Ovary (tissue), 9 donors: ENCODE results near the gene SLTM. TPM values are rescaled to one million over a fixed set of nuclear protein-coding genes. Genes with fewer than 3 reads are reported as not detected.

Experiments
- DNase-seq, 5 donors: peaks; one replicate each; pipeline ENCODE4 v3.0.0-alpha.2; 2019 to 2020
- H3K27ac ChIP-seq, 2 donors: fragments of 200-600 bp; one replicate each; pipeline versions ENCODE4 v1.5.1 to v1.8.0; 2019 to 2022
- H3K27me3 ChIP-seq: fragments of 200-600 bp; one replicate; pipeline ENCODE4 v1.8.0; 2022
- H3K36me3 ChIP-seq: fragments of 200-600 bp; sonication (generic); one replicate; pipeline ENCODE4 v1.5.1; 2019
- H3K4me1 ChIP-seq: one replicate; pipeline ENCODE4 v1.8.1; 2013; ENCODE audit warnings: mild to moderate bottlenecking, moderate library complexity; ENCODE audit not compliant: insufficient read depth
- H3K4me3 ChIP-seq: fragments of 200-600 bp; sonication (generic); one replicate; pipeline ENCODE4 v1.5.1; 2017
- H3K9me3 ChIP-seq, 2 donors: fragments of 200-600 bp in 1 of 2; sonication (generic) in 1 of 2; one replicate each; pipeline versions ENCODE4 v1.5.1 to v1.8.1; 2013 to 2019; ENCODE audit warnings: mild to moderate bottlenecking in 1 of 2, moderate library complexity in 1 of 2
- CTCF ChIP-seq, 3 donors: fragments of 450-650 bp in 2 of 3; fragments of 200-600 bp in 1 of 3; IDR thresholded peaks; one replicate each; pipeline versions ENCODE4 v1.5.1 to v1.8.0; 2016 to 2022; ENCODE audit warnings: antibody characterized with exemption in 3 of 3, mild to moderate bottlenecking in 1 of 3
- EP300 ChIP-seq: sonication (generic); formaldehyde crosslinking; IDR thresholded peaks from one replicate; pipeline ENCODE4 v1.6.1; 2017; ENCODE audit warnings: antibody characterized with exemption
- POLR2A ChIP-seq: fragments of 450-650 bp; IDR thresholded peaks from one replicate; pipeline ENCODE4 v1.6.1; 2017; ENCODE audit warnings: antibody characterized with exemption, mild to moderate bottlenecking, moderate library complexity
- WGBS, 3 donors: extraction: QIAGEN DNeasy Blood & Tissue Kit in 1 of 3; methylation state at CpG; one replicate each; pipeline versions ENCODE4 v1.1.5 to v1.1.7; 2013 to 2017; 5-methylcytosine and 5-hydroxymethylcytosine counted together
- intact Hi-C, 4 donors: fragments of 100-400 bp; cut with DNase I; formaldehyde crosslinking; loops; one replicate each; pipeline versions ENCODE4 v1.11.0 to v1.15.1; 2022 to 2023
- polyA plus RNA-seq, 2 donors: library from polyadenylated mRNA; stranded (reverse); fragments of 200-250 nt in 1 of 2; fragments of 350-450 nt in 1 of 2; fragmentation: Illumina TruSeq in 1 of 2; extraction: RNeasy Lipid Tissue Mini Kit (QIAGEN cat#74804) in 1 of 2; gene quantifications; one replicate each; pipeline ENCODE4 v1.2.3, GENCODE V29; 2013 to 2014
- total RNA-seq, 7 donors: library from RNA; depleted of rRNA in 2 of 7; stranded (reverse); fragments of >200 nt in 2 of 7; fragmentation: NEBNext Ultra II Directional in 3 of 7; extraction: Animal tissue kit (Norgen Biotek cat#: 25700) in 3 of 7; gene quantifications; one replicate each; pipeline versions ENCODE4 v1.1.0 to v1.2.4, GENCODE V29; 2016 to 2023
- donor health status: DM: no; HTN: no; CAD: no; lungs with moderate emphysema.
- donor health status: DM: no; HTN: no; CAD: no.
- donor health status: Bipolar disorder and iron deficiency.
- donor health status: DM: yes; HTN: yes; CAD: no.
- donor health status: DM: no; HTN: no; CAD: no.
- donor health status: DM: yes; HTN: yes; CAD: no.

Gene SLTM
- total and polyA plus RNA-seq, 9 donors, result 48.6 to 76.1 (median 66.4) TPM

GRCh38 chr15:58876306-58877106 lies 57.0 kb downstream of the SLTM start:
- 79 to 88% (median 82%) methylated on average over 7 of the region's 7 CpGs for WGBS, 3 donors
- DNase-seq, result no peak
- intact Hi-C loops, result no loop called here
- H3K27me3 ChIP-seq, result no peaks in the 10 kb centered on the region
- TF ChIP-seq CTCF (IDR thresholded peaks at IDR 0.05), result no peak
- no peaks in the 10 kb centered on the region for H3K36me3 ChIP-seq
- no peaks in the 10 kb centered on the region for H3K9me3 ChIP-seq
- no peak overlapping the region for H3K4me3 ChIP-seq
- H3K4me1 ChIP-seq, result no peaks in the 10 kb centered on the region
- no peak overlapping the region for H3K27ac ChIP-seq

DNA sequence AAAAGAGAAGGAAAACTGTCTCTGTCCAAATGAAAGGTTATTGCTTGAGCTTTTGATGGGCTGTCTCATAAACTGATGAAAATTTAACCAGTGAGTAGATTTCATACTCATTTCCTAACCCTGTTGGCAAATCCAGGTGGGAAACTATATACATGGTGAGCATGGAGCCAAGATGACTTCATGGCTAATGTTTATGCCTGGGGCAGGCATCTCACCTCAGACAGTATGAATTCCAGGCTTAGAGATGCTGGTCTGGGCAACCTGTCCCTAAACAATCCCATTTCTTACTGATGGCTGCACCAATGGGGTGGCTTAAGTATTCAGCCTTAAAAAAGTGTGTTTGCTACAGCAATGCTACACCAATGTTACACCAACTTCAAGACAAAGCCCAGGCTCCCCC lies 58.1 kb downstream of the SLTM start:
- H3K9me3 ChIP-seq, result no peaks in the 10 kb centered on the region
- intact Hi-C loops, result no loop called here
- H3K4me1 ChIP-seq, result no peaks in the 10 kb centered on the region
- H3K27me3 ChIP-seq, result no peaks in the 10 kb centered on the region
- no peak overlapping the region for H3K4me3 ChIP-seq
- H3K36me3 ChIP-seq, result no peaks in the 10 kb centered on the region
- no peak overlapping the region for H3K27ac ChIP-seq
- TF ChIP-seq POLR2A, result no peak
- TF ChIP-seq EP300, result no peak
- TF ChIP-seq CTCF (IDR thresholded peaks at IDR 0.05), result no peak
- DNase-seq, result no peak

DNA sequence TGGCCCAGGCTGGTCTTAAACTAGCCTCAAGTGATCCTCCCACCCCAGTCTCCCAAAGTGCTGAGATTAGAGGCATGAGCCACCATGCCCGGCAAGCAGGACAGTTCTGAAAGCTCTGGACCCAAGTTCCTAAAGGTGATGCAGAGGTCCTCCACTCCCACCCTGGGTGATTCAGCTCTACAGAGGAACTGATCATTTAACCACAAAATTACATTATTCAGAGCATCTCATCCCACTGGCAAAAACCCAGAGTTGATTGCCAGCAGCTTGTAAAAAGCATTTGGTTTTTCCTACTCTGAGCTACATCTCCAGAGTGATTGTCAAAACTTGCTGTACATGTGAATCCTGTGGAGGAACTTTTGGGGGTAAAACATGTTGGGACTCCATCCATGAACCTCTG lies 60.2 kb downstream of the SLTM start:
- Histone ChIP-seq H3K27me3 (no peaks in the 10 kb centered on the region), H3K36me3 (no peaks in the 10 kb centered on the region), H3K9me3 (no peaks in the 10 kb centered on the region), H3K27ac (no peak overlapping the region), H3K4me3 (no peak overlapping the region), H3K4me1 (no peaks in the 10 kb centered on the region)
- TF ChIP-seq EP300 (no peak), POLR2A (no peak), CTCF (IDR thresholded peaks at IDR 0.05) (no peak)
- DNase-seq, result no peak
- intact Hi-C loops, result no loop called here
- WGBS, 3 donors, result 24 to 35% (median 34%) methylated on average over 1 of the region's 1 CpG

DNA sequence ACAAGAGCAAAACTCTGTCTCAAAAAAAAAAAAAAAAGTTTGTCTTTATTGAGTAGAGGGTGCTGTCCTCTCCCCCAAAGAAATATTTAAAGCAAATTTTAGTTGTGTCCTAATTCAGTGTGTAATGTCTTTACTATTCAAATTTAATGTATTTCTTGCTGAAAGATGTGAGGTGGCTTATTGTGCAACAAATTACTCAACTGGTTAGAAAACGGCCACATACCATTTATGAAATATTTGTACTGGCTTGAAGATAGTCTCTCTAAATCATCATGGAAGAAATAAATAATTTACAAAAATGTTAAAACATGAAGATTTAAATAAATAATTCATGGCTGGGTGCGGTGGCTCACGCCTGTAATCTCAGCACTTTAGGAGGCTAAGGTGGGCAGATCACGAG lies 63.0 kb downstream of the SLTM start:
- intact Hi-C loops, result no loop called here
- no peaks in the 10 kb centered on the region for H3K27me3 ChIP-seq
- no peak for DNase-seq
- no peak overlapping the region for H3K27ac ChIP-seq
- TF ChIP-seq POLR2A, result no peak
- TF ChIP-seq EP300, result no peak
- TF ChIP-seq CTCF (IDR thresholded peaks at IDR 0.05), result no peak
- H3K4me1 ChIP-seq, result peaks cover 1% of the 10 kb centered on the region
- 87 to 89% (median 88%) methylated on average over 4 of the region's 4 CpGs for WGBS, 3 donors
- no peaks in the 10 kb centered on the region for H3K9me3 ChIP-seq
- H3K36me3 ChIP-seq, result no peaks in the 10 kb centered on the region
- no peak overlapping the region for H3K4me3 ChIP-seq
